Measurements from ENCODE around the gene TCAF1. TPM values are rescaled to one million over a fixed set of nuclear protein-coding genes. Genes with fewer than 3 reads are reported as not detected.
A peak's percentile ranks its signal among the peaks of the same experiment; 100 is the strongest.

Gene TCAF1
- total RNA-seq, 1 donor: 61.5 TPM

DNA sequence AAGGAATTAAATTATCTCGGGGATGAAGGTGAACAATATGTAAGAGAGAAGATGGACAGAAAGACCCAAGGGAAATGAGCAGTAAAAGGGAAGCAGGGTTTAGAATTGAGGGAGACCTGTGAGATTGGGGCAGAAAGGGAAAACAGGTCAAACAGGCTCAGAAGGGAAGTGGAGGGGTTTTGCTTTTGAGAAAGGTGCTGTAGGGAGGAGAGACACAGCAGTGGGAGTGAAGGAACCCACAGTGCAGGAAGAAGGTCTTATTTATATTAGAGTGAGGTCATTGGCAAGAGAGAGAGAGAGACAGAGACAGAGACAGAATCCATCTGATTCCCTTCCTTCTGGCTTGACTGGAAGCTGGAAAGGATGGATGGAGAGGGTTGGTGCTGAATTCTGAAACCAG is 3.5 kb upstream of the TCAF1 start:
- no peak overlapping the region for H3K4me3 ChIP-seq (ENCODE audit: low read depth, low read length)
- TF ChIP-seq, protein P1, sequence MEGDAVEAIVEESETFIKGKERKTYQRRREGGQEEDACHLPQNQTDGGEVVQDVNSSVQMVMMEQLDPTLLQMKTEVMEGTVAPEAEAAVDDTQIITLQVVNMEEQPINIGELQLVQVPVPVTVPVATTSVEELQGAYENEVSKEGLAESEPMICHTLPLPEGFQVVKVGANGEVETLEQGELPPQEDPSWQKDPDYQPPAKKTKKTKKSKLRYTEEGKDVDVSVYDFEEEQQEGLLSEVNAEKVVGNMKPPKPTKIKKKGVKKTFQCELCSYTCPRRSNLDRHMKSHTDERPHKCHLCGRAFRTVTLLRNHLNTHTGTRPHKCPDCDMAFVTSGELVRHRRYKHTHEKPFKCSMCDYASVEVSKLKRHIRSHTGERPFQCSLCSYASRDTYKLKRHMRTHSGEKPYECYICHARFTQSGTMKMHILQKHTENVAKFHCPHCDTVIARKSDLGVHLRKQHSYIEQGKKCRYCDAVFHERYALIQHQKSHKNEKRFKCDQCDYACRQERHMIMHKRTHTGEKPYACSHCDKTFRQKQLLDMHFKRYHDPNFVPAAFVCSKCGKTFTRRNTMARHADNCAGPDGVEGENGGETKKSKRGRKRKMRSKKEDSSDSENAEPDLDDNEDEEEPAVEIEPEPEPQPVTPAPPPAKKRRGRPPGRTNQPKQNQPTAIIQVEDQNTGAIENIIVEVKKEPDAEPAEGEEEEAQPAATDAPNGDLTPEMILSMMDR (IDR thresholded peaks at IDR 0.05; ENCODE audit: insufficient read depth, low read length): no peak
- no peak for DNase-seq (ENCODE audit: low read depth)

DNA sequence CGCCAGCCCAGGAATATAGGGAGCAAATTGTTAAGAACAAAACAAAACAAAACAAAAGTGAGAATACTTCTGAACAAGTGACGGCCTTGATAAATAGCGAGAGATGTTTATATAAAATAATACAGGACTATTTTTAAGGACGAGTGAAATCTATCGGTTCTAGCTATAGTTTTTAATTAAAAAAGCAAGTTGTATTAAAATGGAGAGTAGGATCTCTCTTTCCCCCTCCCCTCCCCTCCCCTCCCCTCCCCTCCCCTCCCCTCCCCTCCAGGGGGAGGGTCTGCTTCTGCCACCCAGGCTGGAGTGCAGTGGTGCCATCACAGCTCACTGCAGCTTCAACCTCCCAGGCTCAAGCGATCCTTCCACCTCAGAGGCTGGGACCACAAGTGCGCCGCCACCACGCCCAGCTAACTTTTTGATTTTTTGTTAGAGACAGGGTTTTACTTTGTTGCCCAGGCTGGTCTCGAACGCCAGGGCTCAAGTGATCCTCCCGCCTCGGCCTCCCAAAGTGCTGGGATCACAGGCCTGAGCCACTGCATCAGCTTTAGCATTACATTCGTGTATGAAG is 440 bp upstream of the TCAF1 start:
- H3K4me3 ChIP-seq (ENCODE audit: low read depth, low read length): no peak overlapping the region
- no peak for DNase-seq (ENCODE audit: low read depth)
- TF ChIP-seq, protein P1 (IDR thresholded peaks at IDR 0.05; ENCODE audit: insufficient read depth, low read length): no peak

DNA sequence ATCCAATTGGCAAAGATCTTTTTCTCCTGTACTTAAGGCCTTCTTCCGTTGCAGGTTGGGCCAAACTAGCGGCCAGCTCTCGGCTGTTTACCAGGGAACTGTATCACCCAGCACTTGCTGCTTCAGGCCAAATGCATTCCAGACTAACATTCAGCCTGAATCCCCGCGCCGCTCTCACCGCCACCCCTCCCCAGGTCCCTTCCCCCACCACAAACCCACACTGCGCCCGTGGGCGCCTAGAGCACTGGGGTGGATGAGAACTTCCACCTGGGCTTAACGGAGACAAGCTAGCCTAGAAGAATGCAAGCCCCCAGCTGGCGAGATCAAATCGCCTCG is 676 bp downstream of the TCAF1 start:
- TF ChIP-seq, protein P1 (IDR thresholded peaks at IDR 0.05; ENCODE audit: insufficient read depth, low read length): no peak
- peak; percentile 66 for DNase-seq (ENCODE audit: low read depth)
- peak overlapping the region; percentile 86 for H3K4me3 ChIP-seq (ENCODE audit: low read depth, low read length)

DNA sequence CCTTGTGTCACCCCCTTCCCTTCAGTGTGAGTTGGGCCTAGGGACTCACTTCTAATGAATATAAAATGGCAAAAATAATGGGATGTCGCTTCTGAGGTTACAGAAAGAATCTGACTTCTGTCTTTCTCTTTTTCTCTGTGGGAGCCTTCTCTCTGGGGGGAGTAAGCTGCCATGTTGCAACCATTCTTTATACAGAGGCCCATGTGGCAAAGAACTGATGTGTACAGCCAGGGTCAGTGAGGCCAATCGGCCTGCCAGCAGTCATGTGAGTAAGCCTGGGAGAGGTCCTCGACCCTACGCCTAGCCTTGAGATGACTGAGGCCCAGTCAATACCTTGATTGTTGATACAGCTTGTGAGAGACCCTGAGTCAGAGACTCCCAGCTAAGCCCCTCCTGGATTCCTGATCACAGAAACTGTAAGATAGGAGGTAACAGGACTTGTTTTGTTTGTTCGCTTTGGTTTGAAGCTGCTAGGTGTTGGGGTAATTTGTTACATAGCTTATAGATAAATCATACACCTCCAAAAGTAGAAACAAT is 1.7 kb downstream of the TCAF1 start:
- H3K4me3 ChIP-seq (ENCODE audit: low read depth, low read length): peak overlapping the region; percentile 86
- DNase-seq (ENCODE audit: low read depth): no peak
- TF ChIP-seq, protein P1 (IDR thresholded peaks at IDR 0.05; ENCODE audit: insufficient read depth, low read length): no peak

DNA sequence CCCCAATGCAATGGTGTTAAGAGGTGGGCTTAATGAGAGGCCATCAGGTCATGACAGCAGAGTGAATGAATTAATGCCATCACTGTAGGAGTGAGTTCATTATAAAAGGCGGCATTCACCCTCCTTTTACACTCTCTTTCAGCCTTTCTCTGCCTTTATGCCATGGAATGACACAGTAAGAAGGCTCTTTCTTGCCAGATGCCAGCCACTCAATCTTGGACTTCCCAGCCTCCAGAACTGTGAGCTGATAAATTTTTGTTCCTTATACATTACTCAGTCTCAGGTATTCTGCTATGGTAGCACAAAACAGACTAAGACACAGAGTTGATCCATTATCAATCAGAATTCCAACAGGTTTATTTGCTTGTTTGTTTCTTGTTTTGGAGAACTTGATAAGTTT is 3.2 kb downstream of the TCAF1 start:
- DNase-seq (ENCODE audit: low read depth): no peak
- H3K4me3 ChIP-seq (ENCODE audit: low read depth, low read length): no peak overlapping the region
- TF ChIP-seq, protein P1 (IDR thresholded peaks at IDR 0.05; ENCODE audit: insufficient read depth, low read length): no peak

DNA sequence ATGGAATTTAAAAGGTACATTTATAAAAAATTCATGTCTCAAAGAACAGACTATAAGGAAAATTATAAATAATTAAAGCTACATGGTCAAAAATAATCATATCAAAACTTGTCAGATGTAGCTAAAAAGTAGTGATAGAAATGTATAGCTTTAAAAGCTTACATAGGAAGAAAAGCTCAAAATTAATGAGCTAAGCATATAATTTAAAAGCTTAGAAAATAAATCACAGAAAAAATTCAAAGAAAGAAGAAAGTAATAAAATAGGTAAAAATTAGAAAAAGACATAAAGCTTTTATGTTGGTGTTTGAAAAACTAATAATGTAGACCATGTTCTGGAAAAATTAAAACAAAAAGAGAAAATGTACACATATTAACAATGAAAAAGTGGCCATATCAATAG is 5.3 kb downstream of the TCAF1 start:
- no peak overlapping the region for H3K4me3 ChIP-seq (ENCODE audit: low read depth, low read length)
- TF ChIP-seq, protein P1 (IDR thresholded peaks at IDR 0.05; ENCODE audit: insufficient read depth, low read length): no peak
- no peak for DNase-seq (ENCODE audit: low read depth)

All from fibroblast of the aortic adventitia (primary cell).